Endothelial cell (in vitro differentiated cells): ENCODE data around the gene TBC1D1. TPM values are rescaled to one million over a fixed set of nuclear protein-coding genes. Genes with fewer than 3 reads are reported as not detected.

Experiments
- DNase-seq: peaks from one replicate; pipeline ENCODE4 v3.0.0; 2021; ENCODE audit warnings: low spot score
- H3K27ac Mint-ChIP-seq: one replicate; pipeline ENCODE4 v1.8.0; 2021; ENCODE audit warnings: mixed read lengths, inconsistent platforms; ENCODE audit not compliant: unreplicated experiment
- H3K27me3 Mint-ChIP-seq: one replicate; pipeline ENCODE4 v1.8.0; 2021; ENCODE audit warnings: mild to moderate bottlenecking, moderate library complexity, mixed read lengths, inconsistent platforms; ENCODE audit not compliant: unreplicated experiment
- H3K36me3 Mint-ChIP-seq: one replicate; pipeline ENCODE4 v1.8.0; 2021; ENCODE audit warnings: mild to moderate bottlenecking, low read depth, mixed read lengths, inconsistent platforms; ENCODE audit not compliant: unreplicated experiment
- H3K4me1 Mint-ChIP-seq: one replicate; pipeline ENCODE4 v1.8.0; 2021; ENCODE audit warnings: mild to moderate bottlenecking, mixed read lengths, inconsistent platforms; ENCODE audit not compliant: unreplicated experiment
- H3K4me3 Mint-ChIP-seq: one replicate; pipeline ENCODE4 v1.8.0; 2021; ENCODE audit warnings: mild to moderate bottlenecking, mixed read lengths, inconsistent platforms; ENCODE audit not compliant: unreplicated experiment
- H3K9me3 Mint-ChIP-seq: one replicate; pipeline ENCODE4 v1.8.0; 2021; ENCODE audit warnings: mixed read lengths, inconsistent platforms; ENCODE audit not compliant: unreplicated experiment
- total RNA-seq: library from RNA; stranded (reverse); fragmentation: NEBNext Ultra II Directional; extraction: Animal tissue kit (Norgen Biotek cat#: 25700); gene quantifications from one replicate; pipeline ENCODE4 v1.2.1, GENCODE V29; 2021; ENCODE audit not compliant: unreplicated experiment
- TF ChIP-seq, protein P1 (sequence below): fragments of 200-600 bp; sonication (generic); IDR thresholded peaks from one replicate; pipeline ENCODE4 v1.5.0; 2021; ENCODE audit warnings: antibody characterized with exemption; ENCODE audit not compliant: unreplicated experiment

Gene TBC1D1
- total RNA-seq, 1 donor from 2014 or later, result 139 TPM

DNA sequence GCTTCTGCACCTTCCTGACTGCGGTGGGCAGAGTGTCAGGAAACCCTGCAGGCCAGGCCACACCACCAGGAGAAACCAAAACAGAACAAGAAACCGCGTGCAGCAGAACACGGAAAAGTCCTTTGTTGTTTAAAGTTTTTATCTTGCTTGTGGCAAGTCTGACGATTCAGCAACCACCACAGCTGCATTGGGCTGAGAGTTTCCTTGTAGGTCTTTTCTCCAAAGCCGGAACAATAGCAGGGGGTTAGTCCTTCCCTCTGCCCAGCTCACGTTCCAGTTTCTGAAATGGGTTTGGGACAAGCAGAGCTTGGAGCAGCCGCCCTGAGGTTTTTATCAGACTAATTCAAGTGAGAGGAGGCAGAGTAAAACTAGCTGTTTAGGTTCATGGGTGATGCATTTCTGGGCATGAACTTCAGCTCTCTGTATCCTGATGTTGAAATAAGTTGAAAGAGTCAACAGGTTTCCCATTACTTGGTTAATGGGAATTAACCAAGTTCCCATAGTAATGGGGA is 286.2 kb downstream of the TBC1D1 start:
- DNase-seq, result no peak
- Mint-ChIP-seq H3K36me3 (peaks cover 4% of the 10 kb centered on the region), H3K4me3 (no peak overlapping the region), H3K27me3 (no peaks in the 10 kb centered on the region), H3K4me1 (peaks cover 19% of the 10 kb centered on the region), H3K9me3 (no peaks in the 10 kb centered on the region), H3K27ac (peak overlapping the region; percentile 57)
- TF ChIP-seq, protein P1, sequence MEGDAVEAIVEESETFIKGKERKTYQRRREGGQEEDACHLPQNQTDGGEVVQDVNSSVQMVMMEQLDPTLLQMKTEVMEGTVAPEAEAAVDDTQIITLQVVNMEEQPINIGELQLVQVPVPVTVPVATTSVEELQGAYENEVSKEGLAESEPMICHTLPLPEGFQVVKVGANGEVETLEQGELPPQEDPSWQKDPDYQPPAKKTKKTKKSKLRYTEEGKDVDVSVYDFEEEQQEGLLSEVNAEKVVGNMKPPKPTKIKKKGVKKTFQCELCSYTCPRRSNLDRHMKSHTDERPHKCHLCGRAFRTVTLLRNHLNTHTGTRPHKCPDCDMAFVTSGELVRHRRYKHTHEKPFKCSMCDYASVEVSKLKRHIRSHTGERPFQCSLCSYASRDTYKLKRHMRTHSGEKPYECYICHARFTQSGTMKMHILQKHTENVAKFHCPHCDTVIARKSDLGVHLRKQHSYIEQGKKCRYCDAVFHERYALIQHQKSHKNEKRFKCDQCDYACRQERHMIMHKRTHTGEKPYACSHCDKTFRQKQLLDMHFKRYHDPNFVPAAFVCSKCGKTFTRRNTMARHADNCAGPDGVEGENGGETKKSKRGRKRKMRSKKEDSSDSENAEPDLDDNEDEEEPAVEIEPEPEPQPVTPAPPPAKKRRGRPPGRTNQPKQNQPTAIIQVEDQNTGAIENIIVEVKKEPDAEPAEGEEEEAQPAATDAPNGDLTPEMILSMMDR, result no peak

DNA sequence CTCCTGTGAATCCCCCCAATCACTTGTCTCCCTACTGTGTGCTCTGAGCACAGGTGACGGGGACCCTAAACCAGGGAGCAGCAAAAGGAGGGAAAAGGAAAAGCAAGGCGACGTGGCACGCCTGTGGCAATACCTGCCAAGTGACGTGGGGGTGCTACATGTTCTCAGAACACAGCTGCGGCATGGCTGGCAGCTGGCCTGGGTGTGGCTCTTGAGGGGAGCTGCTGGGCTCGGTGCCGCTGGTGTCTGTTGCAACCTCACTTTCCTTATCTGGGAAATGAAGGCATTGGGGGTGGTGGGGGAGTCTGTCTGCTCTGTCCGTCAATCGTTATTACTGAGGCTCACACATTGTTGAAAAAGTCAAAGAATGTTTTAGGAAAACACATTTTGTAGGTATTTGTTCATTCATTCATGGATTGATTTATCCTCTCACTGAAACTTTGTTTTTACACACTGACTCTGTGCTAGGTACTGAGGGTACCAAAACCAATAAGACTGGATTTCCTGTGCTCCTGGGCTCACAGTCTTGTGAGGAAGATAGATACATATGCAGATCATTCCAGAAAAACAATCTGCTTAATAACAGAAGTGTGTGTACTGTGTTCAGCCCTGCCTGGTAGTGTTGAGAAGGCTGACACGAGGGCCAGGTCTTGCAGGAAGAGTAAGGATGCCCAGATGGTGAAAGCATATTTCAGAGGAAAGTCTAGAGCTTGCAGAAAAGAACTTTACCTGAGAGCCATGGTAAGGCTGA is 286.9 kb downstream of the TBC1D1 start:
- peaks cover 19% of the 10 kb centered on the region for H3K4me1 Mint-ChIP-seq
- no peaks in the 10 kb centered on the region for H3K27me3 Mint-ChIP-seq
- peaks cover 4% of the 10 kb centered on the region for H3K36me3 Mint-ChIP-seq
- H3K4me3 Mint-ChIP-seq, result no peak overlapping the region
- no peaks in the 10 kb centered on the region for H3K9me3 Mint-ChIP-seq
- TF ChIP-seq, protein P1, result no peak
- no peak overlapping the region for H3K27ac Mint-ChIP-seq
- DNase-seq, result no peak

DNA sequence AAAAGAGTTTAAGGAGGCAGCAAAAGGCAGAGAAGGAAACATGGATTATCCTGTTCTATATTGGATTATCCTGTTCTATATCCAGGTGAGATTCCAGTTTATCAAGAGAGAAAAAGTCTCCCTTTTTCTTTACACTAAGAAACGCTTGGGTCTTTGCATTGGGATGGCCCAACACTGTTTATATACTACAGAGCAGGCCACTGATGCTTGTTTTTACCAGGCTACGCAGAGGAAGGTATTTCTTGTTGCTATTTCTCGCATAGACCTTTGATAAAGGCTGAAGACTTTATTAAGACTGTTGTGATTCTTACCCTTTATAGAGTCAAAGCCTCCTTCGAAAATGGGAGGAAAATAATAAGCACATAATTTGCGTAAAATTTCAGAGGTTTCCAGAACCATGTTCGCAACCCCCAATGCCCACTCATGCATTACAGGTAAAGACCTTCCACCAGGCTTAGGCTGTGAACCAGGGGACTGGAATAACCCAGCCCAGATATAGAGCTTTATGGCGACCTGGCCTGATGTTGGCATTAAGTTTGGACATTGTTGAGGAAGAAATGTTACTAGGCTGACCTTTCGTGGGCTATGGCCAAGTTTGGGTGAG is 287.6 kb downstream of the TBC1D1 start:
- Mint-ChIP-seq H3K4me3 (no peak overlapping the region), H3K36me3 (peaks cover 7% of the 10 kb centered on the region), H3K9me3 (no peaks in the 10 kb centered on the region), H3K27ac (no peak overlapping the region), H3K4me1 (peaks cover 19% of the 10 kb centered on the region), H3K27me3 (no peaks in the 10 kb centered on the region)
- DNase-seq, result no peak
- TF ChIP-seq, protein P1, result no peak

DNA sequence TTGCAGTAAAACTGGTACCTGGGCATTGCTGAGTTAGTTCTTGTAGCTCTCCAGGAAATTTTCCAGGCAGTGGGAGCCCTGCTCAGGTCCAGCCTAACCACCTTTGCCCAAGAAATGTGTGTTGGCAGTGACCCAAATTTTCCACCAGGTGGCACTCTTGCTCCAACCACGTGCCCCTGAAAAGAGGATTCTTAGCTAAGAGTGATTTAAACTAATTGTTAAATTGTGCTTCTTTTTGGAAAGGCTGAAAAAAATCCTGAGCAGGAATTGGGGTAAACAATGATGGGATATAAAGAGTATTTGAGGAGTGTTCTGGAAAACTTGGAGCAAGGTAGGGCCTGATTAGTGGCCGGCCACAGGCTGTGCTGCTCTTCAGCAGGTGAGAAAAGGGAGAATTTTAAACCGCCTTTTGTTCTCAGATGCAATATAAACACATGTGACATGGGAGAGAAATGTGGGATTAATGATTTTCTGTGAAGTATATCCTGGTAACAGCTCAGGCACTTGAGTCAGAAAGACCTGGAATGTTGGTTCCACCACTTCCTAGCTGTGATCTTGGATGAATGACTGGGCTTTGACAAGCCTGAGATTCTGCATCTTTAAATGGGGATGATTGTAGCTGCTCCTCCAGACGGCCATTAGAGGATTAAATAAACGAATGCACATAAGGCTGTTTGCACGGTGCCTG is 288.9 kb downstream of the TBC1D1 start:
- TF ChIP-seq, protein P1, result peak; percentile 99
- peak overlapping the region; percentile 34 for H3K27ac Mint-ChIP-seq
- H3K27me3 Mint-ChIP-seq, result no peaks in the 10 kb centered on the region
- H3K4me1 Mint-ChIP-seq, result peaks cover 19% of the 10 kb centered on the region
- H3K36me3 Mint-ChIP-seq, result peaks cover 7% of the 10 kb centered on the region
- no peaks in the 10 kb centered on the region for H3K9me3 Mint-ChIP-seq
- no peak overlapping the region for H3K4me3 Mint-ChIP-seq
- DNase-seq, result peak; percentile 71
